AG10803 (cell line): ENCODE data around the gene GPR89B.
"Not testable (repeated sequence)": the region's sequence is repeated elsewhere in the genome, so short reads cannot be mapped to it uniquely, and the experiment has no call there.

Experiments used
- DNase-seq: peaks from one replicate; pipeline ENCODE4 v3.0.0; 2010; ENCODE audit warnings: low read depth
- H3K4me3 ChIP-seq: 2 replicates; pipeline ENCODE4 v1.5.1; 2011; ENCODE audit warnings: mild to moderate bottlenecking, low read length, control low read depth
- TF ChIP-seq, protein P1 (sequence below): conservative IDR thresholded peaks from 2 replicates; pipeline ENCODE4 v1.5.1; 2011; ENCODE audit warnings: mild to moderate bottlenecking, low read length, control low read depth, inconsistent platforms

GPR89B gene

DNA sequence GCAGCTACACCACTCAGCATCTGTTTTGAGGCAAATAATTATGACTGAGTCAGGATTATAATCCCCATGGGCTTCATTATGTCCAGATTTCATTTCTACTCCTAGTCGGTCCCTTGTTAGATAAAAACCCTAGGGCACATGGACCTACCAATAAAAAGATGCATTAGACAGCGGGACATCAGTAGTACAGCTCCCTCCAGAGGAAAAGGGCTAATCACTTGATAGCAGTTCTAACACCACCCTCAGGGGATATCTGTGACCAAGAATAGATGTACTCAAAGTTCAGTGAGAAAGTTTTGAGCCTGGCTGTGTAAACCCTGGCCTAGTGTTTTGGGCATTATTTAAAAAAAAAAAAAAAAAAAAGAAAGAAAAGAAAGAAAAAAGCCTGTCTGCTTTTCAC, 15.7 kb upstream of the GPR89B start:
- DNase-seq: no peak
- TF ChIP-seq, protein P1, sequence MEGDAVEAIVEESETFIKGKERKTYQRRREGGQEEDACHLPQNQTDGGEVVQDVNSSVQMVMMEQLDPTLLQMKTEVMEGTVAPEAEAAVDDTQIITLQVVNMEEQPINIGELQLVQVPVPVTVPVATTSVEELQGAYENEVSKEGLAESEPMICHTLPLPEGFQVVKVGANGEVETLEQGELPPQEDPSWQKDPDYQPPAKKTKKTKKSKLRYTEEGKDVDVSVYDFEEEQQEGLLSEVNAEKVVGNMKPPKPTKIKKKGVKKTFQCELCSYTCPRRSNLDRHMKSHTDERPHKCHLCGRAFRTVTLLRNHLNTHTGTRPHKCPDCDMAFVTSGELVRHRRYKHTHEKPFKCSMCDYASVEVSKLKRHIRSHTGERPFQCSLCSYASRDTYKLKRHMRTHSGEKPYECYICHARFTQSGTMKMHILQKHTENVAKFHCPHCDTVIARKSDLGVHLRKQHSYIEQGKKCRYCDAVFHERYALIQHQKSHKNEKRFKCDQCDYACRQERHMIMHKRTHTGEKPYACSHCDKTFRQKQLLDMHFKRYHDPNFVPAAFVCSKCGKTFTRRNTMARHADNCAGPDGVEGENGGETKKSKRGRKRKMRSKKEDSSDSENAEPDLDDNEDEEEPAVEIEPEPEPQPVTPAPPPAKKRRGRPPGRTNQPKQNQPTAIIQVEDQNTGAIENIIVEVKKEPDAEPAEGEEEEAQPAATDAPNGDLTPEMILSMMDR: no peak
- H3K4me3 ChIP-seq: no peak overlapping the region

DNA sequence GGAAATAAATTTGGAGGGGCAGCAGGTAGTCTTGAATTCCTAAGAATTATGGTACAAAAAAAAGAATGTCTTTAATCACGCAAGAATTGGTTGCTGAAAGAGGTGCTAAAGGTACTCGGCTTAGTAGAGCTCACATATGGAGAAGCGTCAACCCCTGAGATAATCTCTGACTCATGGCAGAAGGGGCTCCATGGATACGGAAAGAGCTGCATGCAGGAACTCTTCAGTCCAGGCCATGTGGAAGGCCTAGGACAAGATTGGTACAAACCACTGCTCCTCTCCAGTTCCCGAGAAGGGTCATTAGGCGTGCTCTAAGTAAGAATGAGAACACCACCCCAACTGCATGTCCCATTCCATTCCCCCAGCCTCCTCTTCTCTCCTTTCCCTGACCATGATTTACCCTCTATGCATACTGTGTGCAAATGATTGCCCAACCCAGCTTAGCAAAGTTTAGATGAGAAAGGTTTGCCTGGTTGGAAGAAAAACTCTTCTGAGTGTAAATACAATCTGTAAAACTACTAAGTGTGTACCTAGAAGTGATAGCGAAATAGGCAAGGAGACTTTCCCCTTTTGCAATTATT, 14.8 kb upstream of the GPR89B start:
- DNase-seq: no peak
- H3K4me3 ChIP-seq: no peak overlapping the region
- TF ChIP-seq, protein P1: no peak

DNA sequence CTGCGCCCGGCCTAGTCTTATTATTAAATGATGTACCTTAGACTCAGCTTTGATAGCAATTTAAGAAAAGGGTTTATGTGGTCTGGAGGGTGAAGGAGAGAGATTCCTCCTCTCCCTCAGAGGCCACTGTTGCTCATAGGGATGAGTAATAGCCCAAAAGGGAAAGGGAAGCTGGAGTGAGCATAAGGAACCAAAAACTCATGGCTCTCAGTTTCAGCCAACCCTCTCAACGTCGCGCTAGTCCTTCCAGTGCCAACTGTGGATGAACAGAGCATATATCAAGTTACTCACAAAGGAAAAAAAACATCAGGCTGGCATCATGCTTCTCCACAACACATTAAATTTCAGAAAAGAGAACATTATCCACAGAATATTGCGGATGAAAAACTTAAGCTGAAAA, 8.3 kb upstream of the GPR89B start:
- H3K4me3 ChIP-seq: no peak overlapping the region
- DNase-seq: no peak
- TF ChIP-seq, protein P1: no peak

DNA sequence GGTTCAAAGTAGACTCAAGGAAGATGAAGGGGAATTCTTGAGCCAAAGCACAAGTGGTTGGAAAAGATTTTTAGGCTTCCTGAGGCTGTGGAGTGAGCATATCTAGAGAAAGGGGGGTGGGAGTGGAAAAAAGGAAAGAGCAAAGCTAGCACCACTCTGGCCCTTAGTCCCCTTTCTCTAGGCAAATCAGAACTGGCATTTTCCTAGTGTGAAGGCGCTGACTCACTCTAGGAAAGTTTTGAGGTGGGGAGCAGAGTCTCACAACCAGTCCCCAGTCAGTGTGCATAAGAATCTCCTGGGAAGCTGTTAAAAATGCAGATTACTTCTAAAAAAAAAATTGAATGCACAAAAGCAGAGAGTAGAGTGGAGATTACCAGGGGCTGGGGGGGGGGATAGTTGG, 3.4 kb upstream of the GPR89B start:
- no peak overlapping the region for H3K4me3 ChIP-seq
- DNase-seq: no peak
- TF ChIP-seq, protein P1: no peak

DNA sequence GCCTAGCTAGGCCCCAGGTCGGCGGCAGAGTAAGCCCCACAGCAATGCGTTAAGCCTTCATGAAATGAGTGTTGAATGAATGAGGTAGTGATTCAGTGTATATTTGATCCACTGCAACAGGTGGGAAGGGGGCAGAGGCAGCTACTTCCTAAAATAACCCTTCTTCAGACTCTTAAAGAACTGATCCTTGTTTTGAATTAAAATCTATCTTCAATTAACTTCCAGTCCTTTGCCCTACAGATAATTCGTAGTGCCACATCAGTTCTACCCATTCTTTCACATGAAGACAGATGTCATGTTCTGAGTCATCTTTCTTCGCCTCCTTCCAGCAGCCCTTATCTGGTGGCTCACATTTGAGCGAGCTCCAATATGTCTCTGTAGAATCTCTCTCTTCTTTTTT, 1.0 kb upstream of the GPR89B start:
- not testable (repeated sequence) for DNase-seq

DNA sequence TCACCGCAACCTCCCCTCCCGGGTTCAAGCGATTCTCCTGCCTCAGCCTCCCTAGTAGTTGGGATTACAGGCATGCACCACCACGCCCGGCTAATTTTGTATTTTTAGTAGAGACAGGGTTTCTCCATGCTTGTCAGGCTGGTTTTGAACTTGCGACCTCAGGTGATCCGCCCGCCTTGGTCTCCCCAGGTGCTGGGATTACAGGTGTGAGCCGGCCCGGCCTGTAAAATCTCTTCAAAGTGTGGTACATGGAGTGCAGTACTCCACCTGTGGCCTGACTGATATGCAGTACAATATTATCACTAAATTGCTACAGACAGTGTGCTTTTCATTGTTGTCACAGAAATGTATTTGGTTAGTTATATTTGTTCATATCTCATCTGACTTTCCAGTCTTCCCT, 531 bp upstream of the GPR89B start:
- DNase-seq: not testable (repeated sequence)

More for the DNA sequence above, 1.0 kb upstream of the GPR89B start:
- not testable (repeated sequence) for H3K4me3 ChIP-seq

DNA sequence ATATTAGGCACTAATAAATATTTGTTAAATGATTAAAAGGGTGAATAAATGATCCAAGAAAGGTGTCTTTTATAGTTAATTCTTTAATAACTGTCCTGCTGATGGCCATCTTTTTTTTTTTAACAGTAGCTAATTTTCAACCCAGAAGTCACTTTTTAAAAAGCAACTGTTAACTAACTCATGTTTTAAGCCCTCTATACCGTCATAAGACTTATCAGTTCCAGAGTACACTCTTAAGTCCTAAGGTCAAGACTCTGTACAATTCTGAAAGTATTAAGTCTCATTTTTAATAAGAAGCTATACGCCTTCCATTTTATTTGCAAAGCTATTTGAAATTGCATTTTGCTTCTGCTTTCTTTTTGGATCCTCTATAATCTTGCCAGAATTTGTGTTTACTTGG, 2.9 kb downstream of the GPR89B start:
- not testable (repeated sequence) for H3K4me3 ChIP-seq, DNase-seq

More for the DNA sequence above, 531 bp upstream of the GPR89B start:
- H3K4me3 ChIP-seq: not testable (repeated sequence)

DNA sequence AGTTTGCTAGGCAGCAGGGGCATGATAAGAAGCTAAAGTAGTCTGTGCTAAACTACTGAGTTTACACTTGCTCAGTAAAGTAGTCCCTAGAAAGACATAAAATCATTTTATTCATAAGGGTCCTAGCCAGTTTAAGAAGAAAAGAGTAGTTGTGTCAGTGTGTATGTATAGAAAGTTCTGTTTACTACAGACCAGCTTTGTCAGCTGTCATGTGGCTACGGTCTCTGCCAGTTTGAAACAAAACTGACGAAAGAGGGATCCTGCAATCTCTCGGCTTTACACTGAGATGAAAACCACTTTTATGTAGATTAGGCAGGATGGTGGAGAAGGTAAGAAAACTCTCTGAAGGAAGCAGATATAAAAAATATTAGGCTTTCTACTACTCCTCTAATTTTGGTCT, 7.1 kb downstream of the GPR89B start:
- DNase-seq, H3K4me3 ChIP-seq: not testable (repeated sequence)

DNA sequence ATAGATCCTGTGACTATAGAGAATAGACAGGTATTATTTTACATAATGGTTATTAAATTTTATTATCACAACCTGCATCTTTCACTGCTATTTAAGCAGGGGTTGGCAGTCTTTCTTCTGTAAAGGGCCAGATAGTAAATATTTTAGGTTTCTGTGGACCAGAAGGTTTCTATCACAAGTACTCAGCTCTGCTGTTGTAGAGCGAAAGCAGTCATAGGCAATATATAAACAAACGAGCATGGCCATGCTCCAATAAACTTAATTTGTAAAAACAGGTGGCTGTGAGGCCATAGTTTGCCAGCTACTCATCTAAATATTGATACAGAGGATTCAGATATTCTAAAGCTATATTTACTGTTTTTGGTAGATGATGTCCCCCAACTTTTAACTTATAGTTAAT, 12.2 kb downstream of the GPR89B start:
- DNase-seq, H3K4me3 ChIP-seq: not testable (repeated sequence)

DNA sequence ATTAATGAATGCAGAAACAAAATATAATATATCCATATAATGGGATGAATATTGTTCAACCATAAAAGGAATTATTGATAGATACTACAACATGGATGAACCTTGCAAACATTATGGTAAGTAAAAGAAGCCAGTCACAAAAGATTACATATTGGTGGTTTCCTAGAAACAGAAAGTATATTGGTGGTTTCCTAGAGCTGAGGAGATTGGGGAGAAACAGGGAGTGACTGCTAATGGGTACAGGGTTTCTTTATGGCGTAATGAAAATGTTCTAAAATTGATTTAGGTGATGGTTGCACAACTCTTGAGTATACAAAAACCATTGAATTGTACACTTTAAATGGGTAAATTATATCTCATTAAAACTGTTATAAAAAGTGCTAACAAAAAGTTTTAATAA, 14.3 kb downstream of the GPR89B start:
- DNase-seq, H3K4me3 ChIP-seq: not testable (repeated sequence)

DNA sequence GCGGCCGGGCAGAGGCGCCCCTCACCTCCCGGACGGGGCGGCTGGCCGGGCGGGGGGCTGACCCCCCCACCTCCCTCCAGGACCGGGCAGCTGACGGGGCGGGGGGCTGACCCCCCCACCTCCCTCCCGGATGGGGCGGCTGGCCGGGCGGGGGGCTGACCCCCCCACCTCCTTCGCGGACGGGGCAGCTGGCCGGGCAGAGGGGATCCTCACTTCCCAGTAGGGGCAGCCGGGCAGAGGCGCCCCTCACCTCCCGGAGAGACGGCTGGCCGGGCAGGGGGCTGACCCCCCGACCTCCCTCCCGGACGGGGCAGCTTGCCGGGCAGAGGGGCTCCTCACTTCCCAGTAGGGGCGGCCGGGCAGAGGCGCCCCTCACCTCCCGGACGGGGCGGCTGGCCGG, 21.3 kb downstream of the GPR89B start:
- H3K4me3 ChIP-seq, DNase-seq: not testable (repeated sequence)

DNA sequence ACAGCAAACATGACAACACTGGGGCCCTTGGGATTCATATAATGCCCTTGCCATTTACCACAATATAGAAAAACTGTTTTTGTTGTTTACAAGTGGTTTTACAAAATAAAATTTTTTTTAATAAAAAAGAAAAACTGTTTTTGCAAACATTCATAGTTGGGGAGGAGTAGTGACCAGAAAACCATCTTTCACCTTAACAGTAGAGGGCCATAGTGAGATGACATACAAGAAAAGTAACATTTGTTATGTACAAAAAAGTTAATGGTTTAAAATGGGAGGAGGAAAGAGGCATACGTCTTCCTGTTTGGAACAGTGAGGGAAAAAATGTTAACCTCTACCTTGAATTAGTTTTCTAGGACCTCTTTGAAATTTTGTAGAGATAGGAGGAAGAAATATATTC, 30.7 kb downstream of the GPR89B start:
- not testable (repeated sequence) for DNase-seq, H3K4me3 ChIP-seq

DNA sequence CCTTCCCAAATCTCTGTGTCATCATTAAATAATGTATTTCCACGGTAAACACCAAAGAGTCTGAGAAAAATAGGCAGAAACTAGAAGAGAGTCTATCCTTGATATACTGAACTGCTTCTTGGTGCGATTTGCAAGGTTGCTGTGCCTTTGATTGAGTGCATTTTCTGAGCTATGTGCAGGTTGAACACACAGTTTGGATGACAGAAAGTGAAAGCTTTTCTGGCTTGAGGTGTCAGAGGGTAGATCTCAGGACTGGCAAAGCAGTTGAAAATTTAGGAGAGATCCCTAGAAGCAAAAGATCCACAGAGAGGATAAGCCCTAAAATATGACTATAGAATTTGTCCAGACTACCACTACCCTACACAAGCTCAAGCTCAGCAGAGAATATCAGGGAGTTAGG, 31.5 kb downstream of the GPR89B start:
- H3K4me3 ChIP-seq, DNase-seq: not testable (repeated sequence)

DNA sequence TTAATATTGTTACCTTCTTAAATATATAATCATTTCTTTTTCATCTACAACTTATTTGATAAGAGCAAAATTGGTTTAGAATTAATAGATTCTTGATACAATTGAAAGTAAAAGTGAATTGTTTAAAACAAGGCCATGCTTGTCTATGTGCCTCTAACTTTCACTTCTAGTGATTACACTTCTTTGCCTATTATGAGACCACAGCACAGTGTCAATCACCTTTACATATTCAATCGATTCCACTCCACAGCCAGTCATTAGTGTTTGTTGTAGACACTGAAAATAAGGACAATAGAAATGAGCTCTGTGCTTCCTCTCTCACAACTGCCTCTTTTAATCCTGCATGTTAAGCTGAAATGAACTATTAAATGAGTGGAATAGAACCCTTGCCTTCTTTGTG, 36.4 kb downstream of the GPR89B start:
- H3K4me3 ChIP-seq, DNase-seq: not testable (repeated sequence)

DNA sequence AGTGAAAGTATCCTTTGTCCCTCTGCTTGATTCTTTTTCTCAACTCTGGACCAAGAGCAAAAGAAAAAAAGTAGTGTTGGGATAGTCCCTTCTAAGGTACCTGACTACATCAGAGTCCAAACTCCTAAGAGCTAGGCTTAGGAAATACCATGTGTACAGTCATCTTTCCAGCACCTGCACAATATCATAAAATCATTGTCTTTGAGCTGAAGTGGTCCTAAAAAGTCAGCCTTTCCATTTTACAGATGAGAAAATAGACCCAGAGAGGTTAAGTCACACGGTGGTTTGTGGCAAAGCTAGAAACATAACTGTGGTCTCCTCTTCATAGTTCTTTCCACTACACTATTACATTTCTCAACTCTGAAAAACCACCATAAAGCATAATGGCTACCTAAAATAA, 38.4 kb downstream of the GPR89B start:
- not testable (repeated sequence) for H3K4me3 ChIP-seq, DNase-seq
